GM19328 (cell line): ENCODE measurements around the gene ADAMTS9.

Experiments
- ATAC-seq: cut with Tn5 transposase; IDR thresholded peaks from one replicate; pipeline ENCODE4 v1.9.1; 2021; ENCODE audit warnings: mild to moderate bottlenecking, moderate library complexity; ENCODE audit not compliant: unreplicated experiment

The ADAMTS9 gene

GRCh38 chr3:64586952-64587351, 100.8 kb downstream of the ADAMTS9 start:
- ATAC-seq, result no peak

- no peak for ATAC-seq
Measured at GRCh38 chr3:64584179-64584578, 103.6 kb downstream of the ADAMTS9 start.

- no peak for ATAC-seq
Measured at GRCh38 chr3:64578797-64579196, 109.0 kb downstream of the ADAMTS9 start.

GRCh38 chr3:64578062-64578770, 109.6 kb downstream of the ADAMTS9 start:
- ATAC-seq, result no peak

- no peak for ATAC-seq
Measured at GRCh38 chr3:64576211-64576775, 111.5 kb downstream of the ADAMTS9 start.

GRCh38 chr3:64575211-64575844, 112.5 kb downstream of the ADAMTS9 start:
- peak; percentile 89 for ATAC-seq

- no peak for ATAC-seq
Measured at GRCh38 chr3:64574194-64574593, 113.6 kb downstream of the ADAMTS9 start.

- ATAC-seq, result no peak
Measured at GRCh38 chr3:64571982-64572381, 115.8 kb downstream of the ADAMTS9 start.

- ATAC-seq, result no peak
Measured at GRCh38 chr3:64568895-64569517, 118.8 kb downstream of the ADAMTS9 start.

GRCh38 chr3:64566859-64567258, 120.9 kb downstream of the ADAMTS9 start:
- no peak for ATAC-seq

GRCh38 chr3:64563751-64564150, 124.0 kb downstream of the ADAMTS9 start:
- no peak for ATAC-seq

- no peak for ATAC-seq
Measured at GRCh38 chr3:64561868-64562267, 125.9 kb downstream of the ADAMTS9 start.

- no peak for ATAC-seq
Measured at GRCh38 chr3:64561325-64561843, 126.4 kb downstream of the ADAMTS9 start.

- ATAC-seq, result no peak
Measured at GRCh38 chr3:64560791-64561190, 127.0 kb downstream of the ADAMTS9 start.

- no peak for ATAC-seq
Measured at GRCh38 chr3:64559588-64559987, 128.2 kb downstream of the ADAMTS9 start.

- ATAC-seq, result no peak
Measured at GRCh38 chr3:64556046-64556445, 131.8 kb downstream of the ADAMTS9 start.

GRCh38 chr3:64555351-64555750, 132.4 kb downstream of the ADAMTS9 start:
- ATAC-seq, result no peak

GRCh38 chr3:64554096-64554920, 133.5 kb downstream of the ADAMTS9 start:
- no peak for ATAC-seq

GRCh38 chr3:64552966-64553365, 134.8 kb downstream of the ADAMTS9 start:
- no peak for ATAC-seq

- ATAC-seq, result no peak
Measured at GRCh38 chr3:64552160-64552559, 135.6 kb downstream of the ADAMTS9 start.

GRCh38 chr3:64551697-64552096, 136.1 kb downstream of the ADAMTS9 start:
- no peak for ATAC-seq
